Stomach (tissue), 4 donors: ENCODE results near the gene HJURP.

Experiments
- POLR2A ChIP-seq, 4 donors: fragments of 450-650 bp; IDR thresholded peaks; one replicate each; pipeline ENCODE4 v1.6.1; 2016; ENCODE audit warnings: antibody characterized with exemption in 4 of 4, control low read depth in 2 of 4, mild to moderate bottlenecking in 1 of 4, moderate library complexity in 1 of 4
- POLR2AphosphoS5 ChIP-seq, 3 donors: sonication (generic); formaldehyde crosslinking; IDR thresholded peaks; one replicate each; pipeline ENCODE4 v1.6.1; 2016; ENCODE audit warnings: antibody characterized with exemption in 3 of 3
- TF ChIP-seq, protein P1 (sequence below), 7 experiments: fragments of 450-650 bp in 4 of 7; fragments of 200-600 bp in 3 of 7; sonication (generic) in 3 of 7; IDR thresholded peaks; one replicate each; pipeline ENCODE4 v1.5.1; 2016 to 2019; ENCODE audit warnings: antibody characterized with exemption in 7 of 7, control low read depth in 2 of 7, mild to moderate bottlenecking in 1 of 7

DNA sequence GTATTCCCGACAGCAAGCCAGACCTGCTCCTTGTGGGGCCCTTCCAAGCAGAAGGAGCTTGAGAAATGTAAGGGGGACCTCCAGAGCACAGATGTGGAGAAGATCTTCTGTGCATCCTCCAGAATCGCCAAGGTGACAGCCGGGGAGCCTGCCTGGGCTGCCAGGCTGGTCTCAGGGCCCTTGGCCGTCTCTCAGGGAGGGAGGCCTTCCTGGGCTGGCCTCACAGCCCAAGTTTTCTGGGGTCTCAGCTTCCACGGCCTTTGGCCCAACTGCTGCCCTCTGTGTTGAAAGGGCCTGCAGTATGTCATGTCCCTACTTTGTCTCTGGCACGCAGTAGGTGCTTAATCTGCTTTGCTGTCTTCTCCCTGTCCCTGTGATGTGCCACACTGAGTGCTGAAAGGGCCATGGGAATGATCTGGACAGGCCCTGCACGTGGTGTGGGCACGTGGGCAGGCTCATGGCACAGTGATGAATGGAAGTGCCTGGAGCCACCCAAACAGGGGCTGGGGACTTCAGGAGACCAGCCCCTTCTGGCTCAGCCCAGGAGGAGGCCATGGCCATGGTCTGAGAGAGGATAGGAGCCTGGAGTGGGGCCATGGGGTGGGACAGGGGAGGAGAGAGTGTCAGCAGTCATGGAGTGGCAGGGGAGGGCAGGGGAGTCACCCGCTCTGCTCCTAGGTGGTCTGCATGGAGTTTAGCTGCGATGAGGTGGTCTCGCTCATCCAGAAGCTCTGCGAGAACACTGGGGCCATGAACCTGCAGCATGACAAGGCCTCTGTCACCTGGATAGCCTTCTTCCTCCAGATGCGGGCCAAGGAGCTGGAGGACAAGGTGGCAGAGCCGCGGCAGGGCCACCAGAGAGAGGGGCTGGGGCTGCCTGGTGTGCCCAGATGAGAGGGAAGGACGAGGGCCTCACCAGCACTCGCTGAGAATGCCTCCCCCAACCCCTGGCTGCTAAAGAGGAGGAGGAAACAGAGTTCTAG lies 35.4 kb downstream of the HJURP start:
- TF ChIP-seq, protein P1, sequence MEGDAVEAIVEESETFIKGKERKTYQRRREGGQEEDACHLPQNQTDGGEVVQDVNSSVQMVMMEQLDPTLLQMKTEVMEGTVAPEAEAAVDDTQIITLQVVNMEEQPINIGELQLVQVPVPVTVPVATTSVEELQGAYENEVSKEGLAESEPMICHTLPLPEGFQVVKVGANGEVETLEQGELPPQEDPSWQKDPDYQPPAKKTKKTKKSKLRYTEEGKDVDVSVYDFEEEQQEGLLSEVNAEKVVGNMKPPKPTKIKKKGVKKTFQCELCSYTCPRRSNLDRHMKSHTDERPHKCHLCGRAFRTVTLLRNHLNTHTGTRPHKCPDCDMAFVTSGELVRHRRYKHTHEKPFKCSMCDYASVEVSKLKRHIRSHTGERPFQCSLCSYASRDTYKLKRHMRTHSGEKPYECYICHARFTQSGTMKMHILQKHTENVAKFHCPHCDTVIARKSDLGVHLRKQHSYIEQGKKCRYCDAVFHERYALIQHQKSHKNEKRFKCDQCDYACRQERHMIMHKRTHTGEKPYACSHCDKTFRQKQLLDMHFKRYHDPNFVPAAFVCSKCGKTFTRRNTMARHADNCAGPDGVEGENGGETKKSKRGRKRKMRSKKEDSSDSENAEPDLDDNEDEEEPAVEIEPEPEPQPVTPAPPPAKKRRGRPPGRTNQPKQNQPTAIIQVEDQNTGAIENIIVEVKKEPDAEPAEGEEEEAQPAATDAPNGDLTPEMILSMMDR (IDR thresholded peaks at IDR 0.05) = no peak
- TF ChIP-seq POLR2A (IDR thresholded peaks at IDR 0.05) (no peak), POLR2AphosphoS5 (IDR thresholded peaks at IDR 0.05) (no peak)
